Testis (tissue), 2 donors: Measurements from ENCODE around the gene KLK14.

Source experiments
- CTCF ChIP-seq, 3 experiments: fragments of 450-650 bp in 2 of 3; fragments of 200-600 bp in 1 of 3; sonication (generic) in 1 of 3; IDR thresholded peaks; one replicate each; pipeline ENCODE4 v1.5.1; 2016 to 2019; ENCODE audit warnings: antibody characterized with exemption in 3 of 3, mild to moderate bottlenecking in 2 of 3, moderate library complexity in 1 of 3
- POLR2A ChIP-seq: fragments of 450-650 bp; IDR thresholded peaks from one replicate; pipeline ENCODE4 v1.6.1; 2017; ENCODE audit warnings: antibody characterized with exemption, mild to moderate bottlenecking, moderate library complexity

GRCh38 chr19:51091126-51091525, 8.4 kb upstream of the KLK14 start:
- TF ChIP-seq CTCF (IDR thresholded peaks at IDR 0.05) (no peak), POLR2A (no peak)
